Chondrocyte (in vitro differentiated cells): ENCODE results near the gene RCN2. TPM values are rescaled to one million over a fixed set of nuclear protein-coding genes. Genes with fewer than 3 reads are reported as not detected.

Experiments
- DNase-seq: peaks from one replicate; pipeline ENCODE4 v3.0.0; 2021; ENCODE audit warnings: mixed read lengths, low spot score
- H3K27ac Mint-ChIP-seq: one replicate; pipeline ENCODE4 v1.8.0; 2021; ENCODE audit warnings: mild to moderate bottlenecking, moderate library complexity, mixed read lengths; ENCODE audit not compliant: unreplicated experiment
- H3K27me3 Mint-ChIP-seq: 2 replicates; pipeline ENCODE4 v1.8.0; 2021; ENCODE audit warnings: low read depth, mixed read lengths
- H3K36me3 Mint-ChIP-seq: 2 replicates; pipeline ENCODE4 v1.8.0; 2021; ENCODE audit warnings: low read depth, mixed read lengths
- H3K4me1 Mint-ChIP-seq: 2 replicates; pipeline ENCODE4 v1.8.0; 2021; ENCODE audit warnings: low read depth, mild to moderate bottlenecking, mixed read lengths
- H3K4me3 Mint-ChIP-seq: one replicate; pipeline ENCODE4 v1.8.0; 2021; ENCODE audit warnings: mild to moderate bottlenecking, moderate library complexity, mixed read lengths; ENCODE audit not compliant: unreplicated experiment
- H3K9me3 Mint-ChIP-seq: 2 replicates; pipeline ENCODE4 v1.8.0; 2021; ENCODE audit warnings: low read depth, mixed read lengths
- total RNA-seq: library from RNA; stranded (reverse); gene quantifications from 3 replicates; pipeline ENCODE4 v1.2.1, GENCODE V29; 2021
- TF ChIP-seq, protein P1 (sequence below): fragments of 200-600 bp; sonication (generic); IDR thresholded peaks from 2 replicates; pipeline ENCODE4 v1.5.0; 2021; ENCODE audit warnings: antibody characterized with exemption, mild to moderate bottlenecking, moderate library complexity

The RCN2 gene
- total RNA-seq, 1 donor from 2014 or later, result 72.1 TPM

DNA sequence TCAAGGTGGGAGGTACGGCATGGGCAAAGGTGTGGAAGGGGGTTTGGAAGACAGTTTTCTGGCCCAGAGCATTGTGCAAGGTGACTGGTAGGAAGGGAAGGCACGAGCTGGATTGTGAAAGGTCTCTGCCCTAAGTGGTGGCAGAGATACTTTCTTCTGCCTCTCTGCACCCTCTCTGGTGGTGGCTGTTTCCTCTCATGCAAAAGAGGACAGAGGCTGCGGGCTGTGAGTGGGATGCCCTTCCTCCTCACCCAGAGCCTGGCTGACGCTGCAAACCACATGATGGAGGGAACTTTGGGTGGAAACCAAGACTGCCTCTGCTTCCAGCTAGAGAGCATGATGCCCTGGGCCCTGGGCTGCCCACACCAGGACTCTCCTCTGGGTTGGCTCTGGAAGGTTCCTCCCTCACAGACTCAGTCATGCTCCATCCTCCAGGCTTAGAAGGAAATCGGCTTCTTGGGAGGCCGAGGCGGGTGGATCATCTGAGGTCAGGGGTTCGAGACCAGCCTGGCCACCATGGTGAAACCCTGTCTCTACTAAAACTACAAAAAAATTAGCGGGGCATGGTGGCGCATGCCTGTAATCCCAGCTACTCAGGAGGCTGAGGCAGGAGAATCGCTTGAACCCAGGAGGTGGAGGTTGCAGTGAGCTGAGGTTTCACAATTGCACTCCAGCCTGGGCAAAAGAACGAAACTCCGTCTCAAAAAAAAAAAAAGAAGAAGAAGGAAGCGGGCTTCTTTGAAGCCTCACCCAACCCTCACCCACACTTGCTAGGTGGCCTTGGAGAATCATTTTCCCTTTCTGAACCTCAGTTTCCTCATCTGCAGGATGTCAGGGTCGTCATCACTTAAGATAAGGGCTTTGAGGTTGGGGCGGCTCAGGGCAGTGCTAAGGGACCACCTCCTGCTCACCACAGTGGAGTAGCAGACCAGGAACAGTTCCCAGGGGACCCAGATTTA, 71.7 kb downstream of the RCN2 start:
- peaks cover 3% of the 10 kb centered on the region for H3K36me3 Mint-ChIP-seq
- H3K4me3 Mint-ChIP-seq, result no peak overlapping the region
- peak; percentile 51 for DNase-seq
- H3K27me3 Mint-ChIP-seq, result peaks cover 9% of the 10 kb centered on the region
- H3K27ac Mint-ChIP-seq, result no peak overlapping the region
- TF ChIP-seq, protein P1, sequence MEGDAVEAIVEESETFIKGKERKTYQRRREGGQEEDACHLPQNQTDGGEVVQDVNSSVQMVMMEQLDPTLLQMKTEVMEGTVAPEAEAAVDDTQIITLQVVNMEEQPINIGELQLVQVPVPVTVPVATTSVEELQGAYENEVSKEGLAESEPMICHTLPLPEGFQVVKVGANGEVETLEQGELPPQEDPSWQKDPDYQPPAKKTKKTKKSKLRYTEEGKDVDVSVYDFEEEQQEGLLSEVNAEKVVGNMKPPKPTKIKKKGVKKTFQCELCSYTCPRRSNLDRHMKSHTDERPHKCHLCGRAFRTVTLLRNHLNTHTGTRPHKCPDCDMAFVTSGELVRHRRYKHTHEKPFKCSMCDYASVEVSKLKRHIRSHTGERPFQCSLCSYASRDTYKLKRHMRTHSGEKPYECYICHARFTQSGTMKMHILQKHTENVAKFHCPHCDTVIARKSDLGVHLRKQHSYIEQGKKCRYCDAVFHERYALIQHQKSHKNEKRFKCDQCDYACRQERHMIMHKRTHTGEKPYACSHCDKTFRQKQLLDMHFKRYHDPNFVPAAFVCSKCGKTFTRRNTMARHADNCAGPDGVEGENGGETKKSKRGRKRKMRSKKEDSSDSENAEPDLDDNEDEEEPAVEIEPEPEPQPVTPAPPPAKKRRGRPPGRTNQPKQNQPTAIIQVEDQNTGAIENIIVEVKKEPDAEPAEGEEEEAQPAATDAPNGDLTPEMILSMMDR, result no peak
- peaks cover 3% of the 10 kb centered on the region for H3K9me3 Mint-ChIP-seq
- peaks cover 3% of the 10 kb centered on the region for H3K4me1 Mint-ChIP-seq

Other genes with a start within 250 kb of the RCN2 start
- gene SCAPER, start 26.4 kb upstream of the RCN2 start, total RNA-seq, result 16.3 to 19.3 TPM (median 17.3 TPM) in 3 replicates
- not detected in 3 replicates for gene PSTPIP1, start 63.4 kb downstream of the RCN2 start, total RNA-seq
- 242 to 333 TPM (median 250 TPM) in 3 replicates for gene TSPAN3, start 139.4 kb downstream of the RCN2 start, total RNA-seq